ENCODE results near the gene FCHSD2.
"Not testable (repeated sequence)": the region's sequence is repeated elsewhere in the genome, so short reads cannot be mapped to it uniquely, and the experiment has no call there.

The FCHSD2 gene

GRCh38 chr11:73055655-73056354, 86.3 kb downstream of the FCHSD2 start:
- no peak for DNase-seq

- no peak for DNase-seq
These were observed 87.1 kb downstream of the FCHSD2 start for GRCh38 chr11:73055002-73055401.

DNA sequence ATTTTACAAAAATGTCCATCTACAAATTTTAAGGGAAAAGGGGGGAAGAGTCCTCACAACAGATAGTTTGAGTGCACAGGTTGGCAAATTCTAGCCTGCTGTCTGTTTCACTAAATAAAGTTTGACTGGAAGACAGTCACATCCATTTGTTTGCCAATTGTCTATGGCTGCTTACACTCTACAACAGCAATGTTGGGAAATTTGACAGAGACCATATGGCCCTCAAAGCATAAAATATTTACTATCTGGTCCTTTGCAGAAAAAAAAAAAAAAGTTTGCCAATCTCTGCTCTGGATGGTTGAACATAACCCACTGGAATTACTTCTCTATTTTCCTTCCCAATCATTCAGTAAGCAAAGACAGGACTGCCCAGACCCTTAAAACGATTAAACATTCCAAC, 88.2 kb downstream of the FCHSD2 start:
- DNase-seq = no peak

DNA sequence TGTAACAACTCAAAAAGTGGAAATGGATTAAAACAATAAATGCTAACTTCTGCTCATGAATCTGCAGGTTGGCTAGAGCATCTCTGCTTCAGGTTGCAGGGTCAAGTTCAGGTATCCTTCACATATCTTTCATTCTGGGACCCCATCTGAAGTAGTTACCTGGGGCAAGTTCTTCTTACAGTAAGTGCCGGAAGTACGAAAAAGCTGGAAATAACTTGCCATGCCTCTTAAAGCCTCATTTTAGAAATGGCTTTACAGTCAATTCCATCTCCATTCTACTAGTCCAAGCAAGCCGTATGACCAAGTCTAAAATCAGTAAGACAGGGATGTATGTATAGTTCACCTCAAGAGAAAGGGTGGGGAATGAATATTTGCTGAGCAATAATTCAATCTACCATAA, 93.7 kb downstream of the FCHSD2 start:
- no peak for DNase-seq

DNA sequence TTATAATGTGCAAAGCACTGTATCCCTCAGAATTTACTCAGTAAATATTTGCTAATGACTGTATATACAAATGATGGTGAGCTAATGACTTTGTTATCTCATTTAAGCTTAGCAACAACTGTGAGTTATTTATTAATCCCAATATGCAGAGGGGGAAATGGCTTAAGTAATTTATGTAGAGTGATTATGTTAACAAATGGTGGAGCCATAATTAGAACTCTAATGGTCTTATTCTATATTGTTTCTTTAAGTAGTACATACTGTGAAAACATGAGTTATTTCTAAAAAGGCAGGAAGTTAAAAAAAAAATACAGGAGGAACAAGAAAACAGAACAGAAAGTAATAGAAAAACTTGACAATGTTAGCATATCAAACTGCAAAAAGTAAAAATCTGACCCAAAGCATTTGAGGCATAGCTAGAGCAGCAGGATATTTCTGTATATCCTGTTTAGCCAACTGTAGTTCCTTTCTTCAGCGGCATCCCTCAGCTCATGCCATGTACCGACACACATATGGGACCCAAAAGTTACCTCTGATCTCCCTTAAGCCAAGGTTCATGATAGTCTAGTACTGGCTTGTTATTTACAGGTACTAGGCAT, 94.2 kb downstream of the FCHSD2 start:
- DNase-seq = no peak

DNA sequence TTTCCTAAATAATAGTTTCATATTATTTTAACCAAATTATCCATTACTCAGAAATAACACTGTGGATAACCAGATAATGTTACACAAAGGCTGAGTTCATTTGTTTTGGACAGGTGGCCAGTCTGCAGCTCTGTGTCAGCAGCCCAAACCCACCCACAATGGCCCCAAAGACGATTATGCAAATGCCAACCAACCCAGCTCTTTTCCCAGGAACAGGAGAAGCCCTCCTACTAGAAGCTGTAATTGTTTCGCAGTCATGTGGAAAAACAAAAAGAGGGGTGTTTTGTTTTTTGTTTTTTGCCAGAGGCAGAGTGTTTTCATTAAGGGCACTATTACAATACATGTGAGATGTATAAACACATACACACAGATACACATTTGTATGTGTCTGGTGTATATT, 102.1 kb downstream of the FCHSD2 start:
- DNase-seq = no peak

DNA sequence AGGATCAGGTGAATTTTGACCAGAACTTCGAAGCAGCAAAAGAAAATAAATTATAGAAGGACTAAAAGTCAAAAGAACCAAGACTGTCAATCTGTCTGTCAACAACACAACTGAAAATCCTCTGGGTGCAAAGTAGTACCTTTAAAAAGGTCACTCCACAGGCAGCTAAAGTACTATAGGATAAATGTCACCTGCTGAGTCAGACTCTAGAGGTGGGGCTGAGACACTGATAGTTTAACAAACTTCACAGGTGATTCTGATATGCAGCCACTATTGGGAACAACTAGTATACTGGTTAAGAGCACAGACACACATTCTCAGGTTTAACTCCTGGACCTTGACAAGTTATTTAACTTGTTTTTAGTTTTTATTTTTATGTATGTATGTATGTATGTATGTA, 107.3 kb downstream of the FCHSD2 start:
- no peak for DNase-seq

DNA sequence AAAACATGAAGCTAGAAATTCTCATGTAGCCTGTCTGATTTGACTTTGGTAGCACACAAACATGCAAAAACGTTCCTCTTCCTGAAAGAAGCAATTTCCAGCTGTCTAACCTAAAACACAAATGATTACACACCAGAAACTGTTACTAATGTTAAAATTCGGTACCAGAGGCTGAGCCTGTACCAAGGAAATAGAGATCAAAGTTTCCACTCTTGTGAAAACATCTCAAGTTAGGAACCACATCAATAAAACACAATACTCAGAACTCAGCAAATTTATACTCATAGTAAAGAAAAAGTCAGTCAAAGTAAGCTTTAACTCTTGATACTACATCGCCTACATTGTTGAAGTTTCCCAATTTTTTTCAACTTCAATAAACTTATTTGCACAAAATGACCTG, 107.8 kb downstream of the FCHSD2 start:
- DNase-seq = no peak

- no peak for DNase-seq
These were observed 112.0 kb downstream of the FCHSD2 start for GRCh38 chr11:73030130-73030529.

DNA sequence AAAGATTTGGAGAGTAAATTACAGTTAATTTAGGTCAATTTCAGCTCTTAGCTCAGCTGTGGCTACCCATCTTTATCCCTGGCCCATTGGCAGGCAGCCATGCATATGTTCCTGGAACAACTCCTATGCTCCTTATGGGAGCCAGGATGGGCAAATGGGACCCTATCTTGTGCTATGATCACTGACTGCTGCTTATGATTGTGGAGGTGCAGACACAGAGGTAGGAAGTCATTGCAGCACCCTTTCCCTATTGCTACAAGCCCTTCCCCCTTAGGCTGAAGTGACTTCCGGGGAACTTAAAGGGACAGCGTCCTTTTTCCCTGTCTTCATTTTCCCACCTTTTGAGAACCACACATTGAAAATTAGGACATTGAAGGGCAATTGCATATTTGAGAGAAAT, 112.7 kb downstream of the FCHSD2 start:
- DNase-seq = no peak

- DNase-seq = no peak
These were observed 113.5 kb downstream of the FCHSD2 start for GRCh38 chr11:73028611-73029010.

GRCh38 chr11:73027840-73028239, 114.3 kb downstream of the FCHSD2 start:
- not testable (repeated sequence) for DNase-seq

DNA sequence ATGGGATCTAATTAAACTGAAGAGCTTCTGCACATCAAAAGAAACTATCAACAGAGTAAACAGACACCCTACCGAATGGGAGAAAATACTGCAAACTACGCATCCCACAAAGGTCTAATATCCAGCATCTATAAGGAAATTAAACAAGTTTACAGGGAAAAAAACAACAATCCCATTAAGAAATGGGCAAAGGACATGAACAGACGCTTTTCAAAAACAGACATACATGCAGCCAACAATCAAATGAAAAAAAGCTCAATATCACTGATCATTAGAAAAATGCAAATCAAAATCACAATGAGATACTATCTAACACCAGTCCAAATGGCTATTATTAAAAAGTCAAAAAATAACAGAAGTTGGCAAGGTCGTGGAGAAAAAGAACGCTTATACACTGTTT, 117.5 kb downstream of the FCHSD2 start:
- DNase-seq = no peak

- no peak for DNase-seq
These were observed 122.1 kb downstream of the FCHSD2 start for GRCh38 chr11:73019996-73020395.

DNA sequence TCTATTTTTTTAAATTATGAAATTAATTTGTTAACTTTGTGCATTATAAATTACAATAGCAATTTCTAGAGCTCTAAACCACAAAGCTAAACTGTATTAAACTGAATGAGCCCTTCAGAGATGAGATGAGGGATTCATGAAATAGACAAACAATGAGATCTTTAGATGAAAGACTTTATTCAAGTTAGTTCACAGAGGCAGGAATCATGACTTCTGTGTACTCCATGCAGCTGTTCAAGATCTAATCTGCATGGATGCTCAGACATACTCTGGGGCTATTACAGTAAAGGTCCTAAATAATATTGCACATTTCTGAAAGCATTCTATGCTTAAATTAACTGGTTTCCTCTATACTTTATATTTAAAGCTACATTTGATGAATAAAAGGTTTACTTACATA, 122.7 kb downstream of the FCHSD2 start:
- DNase-seq = no peak

- no peak for DNase-seq
These were observed 123.3 kb downstream of the FCHSD2 start for GRCh38 chr11:73018856-73019255.

GRCh38 chr11:73017024-73017751, 124.9 kb downstream of the FCHSD2 start:
- no peak for DNase-seq

DNA sequence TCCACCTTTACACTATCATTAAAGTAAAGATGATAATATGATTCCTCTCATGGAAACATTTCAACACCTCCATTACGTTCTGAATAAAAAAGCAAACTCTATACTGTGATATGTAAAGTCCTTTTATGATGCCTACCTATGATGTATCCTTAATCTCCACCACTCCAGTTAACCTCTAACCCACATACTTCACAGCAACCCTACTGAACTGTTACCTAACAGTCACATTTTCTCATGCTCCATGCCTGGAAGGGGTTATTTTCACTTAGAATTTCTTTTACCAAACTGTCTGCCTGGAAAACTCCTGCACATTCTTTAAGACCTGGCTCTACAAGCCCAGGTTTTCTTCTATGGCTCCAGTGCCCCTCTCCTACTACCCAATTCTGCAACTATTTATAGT, 129.1 kb downstream of the FCHSD2 start:
- no peak for DNase-seq

DNA sequence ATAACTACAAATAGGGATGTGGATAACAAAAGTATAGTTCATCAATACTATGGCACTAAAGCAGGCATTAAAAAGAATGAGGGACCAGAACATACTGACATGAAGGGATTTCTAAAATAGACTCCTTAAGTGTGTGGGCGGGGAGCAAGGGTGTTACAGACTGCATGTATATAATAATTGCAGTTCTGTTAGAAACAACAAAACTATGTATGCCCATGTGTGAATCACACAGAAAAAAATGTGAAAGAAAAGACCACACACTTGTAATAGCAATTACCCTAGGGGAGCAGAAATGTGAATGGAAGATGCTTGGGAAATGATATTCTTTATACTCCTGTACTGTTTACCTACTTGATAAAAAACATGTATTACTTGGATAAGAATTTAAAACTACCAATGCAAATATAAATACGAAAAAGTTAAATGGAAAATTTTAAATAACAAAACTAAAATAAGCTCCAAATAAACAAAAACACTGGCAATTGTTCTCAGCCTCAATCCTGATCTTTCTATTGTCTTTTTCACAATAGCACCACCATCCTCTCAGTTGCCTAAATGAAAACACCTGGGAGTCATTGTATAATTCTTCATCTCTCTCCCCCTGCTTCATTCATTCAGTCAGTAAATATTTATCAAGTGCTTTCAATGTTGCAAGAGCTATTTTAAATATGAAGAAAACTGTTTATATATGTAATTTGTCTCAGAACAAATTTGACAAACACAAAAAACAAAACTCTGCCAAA, 129.8 kb downstream of the FCHSD2 start:
- DNase-seq = peak; percentile 4

DNA sequence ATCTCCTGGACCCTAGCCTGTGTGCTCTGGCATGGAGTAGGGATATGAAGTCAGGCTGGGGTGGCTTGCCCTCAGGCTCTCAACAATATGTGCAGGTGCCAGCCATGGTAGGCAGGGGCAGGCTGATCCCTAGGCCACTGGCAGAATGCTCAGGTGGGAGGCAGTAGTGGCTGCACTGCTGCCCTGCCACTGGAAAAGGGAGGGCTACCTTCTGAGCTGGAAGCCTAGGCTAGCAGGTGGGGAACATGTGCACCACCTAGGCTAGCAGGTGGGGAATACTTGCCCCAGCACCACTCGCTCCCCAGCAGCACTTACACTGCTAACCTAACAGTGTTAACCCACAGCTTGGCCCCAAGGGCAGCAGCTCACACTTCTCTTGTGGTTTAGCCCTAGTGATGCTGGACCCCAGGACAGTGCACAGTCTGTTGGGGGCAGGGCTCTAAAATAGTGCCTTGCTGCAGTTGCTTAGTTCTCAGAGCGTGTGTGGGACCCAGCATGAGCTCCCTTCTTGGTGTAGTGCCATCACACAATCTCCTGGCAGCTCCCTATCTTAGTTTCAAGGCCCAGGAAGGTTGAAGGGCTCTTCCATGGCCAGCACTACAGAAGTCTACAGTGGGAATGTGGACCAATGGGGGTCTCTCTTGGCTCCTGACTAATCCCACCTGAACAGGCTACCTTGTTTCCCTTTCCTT, 130.8 kb downstream of the FCHSD2 start:
- peak; percentile 59 for DNase-seq

GRCh38 chr11:73009972-73010371, 132.1 kb downstream of the FCHSD2 start:
- no peak for DNase-seq

DNA sequence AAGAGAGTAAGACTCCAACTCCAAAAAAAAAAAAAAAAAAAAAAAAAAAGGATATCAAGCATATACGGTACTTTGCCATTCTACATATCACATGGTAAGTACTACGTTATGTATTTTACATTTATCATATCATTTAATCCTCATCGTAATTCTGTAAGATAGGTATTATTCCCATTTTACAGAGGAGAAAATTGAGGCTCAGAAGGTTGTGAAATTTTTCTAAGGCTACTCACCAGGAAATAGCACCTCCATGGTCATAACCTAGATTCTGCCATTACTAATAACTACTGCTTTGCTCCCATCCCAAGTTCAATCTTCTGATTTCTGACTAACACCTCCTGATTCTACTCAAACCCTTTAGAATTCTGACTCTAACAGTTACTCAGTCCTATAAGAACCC, 138.0 kb downstream of the FCHSD2 start:
- DNase-seq = no peak

DNA sequence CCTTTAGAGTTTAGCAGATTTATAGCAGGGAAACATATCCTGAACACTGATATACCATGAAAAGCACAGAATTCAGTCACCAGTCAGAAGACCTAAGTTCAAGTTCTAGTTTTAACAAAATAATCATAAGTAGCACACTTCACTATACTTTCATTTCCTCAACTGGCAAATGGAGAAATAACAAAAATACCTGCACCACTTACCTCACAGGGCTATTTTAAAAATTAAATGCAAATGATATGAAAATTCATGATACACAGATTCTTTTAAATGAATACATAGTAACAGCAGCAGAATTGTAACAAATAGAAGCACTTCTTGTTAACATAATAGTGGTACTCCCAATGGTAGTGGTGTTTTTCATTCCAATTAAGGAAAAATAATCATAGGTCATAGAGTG, 139.0 kb downstream of the FCHSD2 start:
- DNase-seq = no peak

All from NK-92 treated with Interleukin-12 subunit alpha and Interleukin-12 subunit beta, amount 100 ng/mL, for 24 hours (cell line).